Stimulated activated CD4-positive, alpha-beta T cell treated with anti-CD3 and anti-CD28 coated beads, Interleukin-15, amount 100 ng/mL, for 1 hour (primary cell): ENCODE results near the gene ZNF655.
A peak's percentile ranks its signal among the peaks of the same experiment; 100 is the strongest.
"Not testable (repeated sequence)": the region's sequence is repeated elsewhere in the genome, so short reads cannot be mapped to it uniquely, and the experiment has no call there.

Experiments
- DNase-seq, 2 donors: peaks; one replicate each; pipeline ENCODE4 v3.0.0-alpha.2; 2020; ENCODE audit warnings: low read depth in 1 of 2, low spot score in 1 of 2

Gene ZNF655, protein sequence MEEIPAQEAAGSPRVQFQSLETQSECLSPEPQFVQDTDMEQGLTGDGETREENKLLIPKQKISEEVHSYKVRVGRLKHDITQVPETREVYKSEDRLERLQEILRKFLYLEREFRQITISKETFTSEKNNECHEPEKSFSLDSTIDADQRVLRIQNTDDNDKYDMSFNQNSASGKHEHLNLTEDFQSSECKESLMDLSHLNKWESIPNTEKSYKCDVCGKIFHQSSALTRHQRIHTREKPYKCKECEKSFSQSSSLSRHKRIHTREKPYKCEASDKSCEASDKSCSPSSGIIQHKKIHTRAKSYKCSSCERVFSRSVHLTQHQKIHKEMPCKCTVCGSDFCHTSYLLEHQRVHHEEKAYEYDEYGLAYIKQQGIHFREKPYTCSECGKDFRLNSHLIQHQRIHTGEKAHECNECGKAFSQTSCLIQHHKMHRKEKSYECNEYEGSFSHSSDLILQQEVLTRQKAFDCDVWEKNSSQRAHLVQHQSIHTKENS

DNA sequence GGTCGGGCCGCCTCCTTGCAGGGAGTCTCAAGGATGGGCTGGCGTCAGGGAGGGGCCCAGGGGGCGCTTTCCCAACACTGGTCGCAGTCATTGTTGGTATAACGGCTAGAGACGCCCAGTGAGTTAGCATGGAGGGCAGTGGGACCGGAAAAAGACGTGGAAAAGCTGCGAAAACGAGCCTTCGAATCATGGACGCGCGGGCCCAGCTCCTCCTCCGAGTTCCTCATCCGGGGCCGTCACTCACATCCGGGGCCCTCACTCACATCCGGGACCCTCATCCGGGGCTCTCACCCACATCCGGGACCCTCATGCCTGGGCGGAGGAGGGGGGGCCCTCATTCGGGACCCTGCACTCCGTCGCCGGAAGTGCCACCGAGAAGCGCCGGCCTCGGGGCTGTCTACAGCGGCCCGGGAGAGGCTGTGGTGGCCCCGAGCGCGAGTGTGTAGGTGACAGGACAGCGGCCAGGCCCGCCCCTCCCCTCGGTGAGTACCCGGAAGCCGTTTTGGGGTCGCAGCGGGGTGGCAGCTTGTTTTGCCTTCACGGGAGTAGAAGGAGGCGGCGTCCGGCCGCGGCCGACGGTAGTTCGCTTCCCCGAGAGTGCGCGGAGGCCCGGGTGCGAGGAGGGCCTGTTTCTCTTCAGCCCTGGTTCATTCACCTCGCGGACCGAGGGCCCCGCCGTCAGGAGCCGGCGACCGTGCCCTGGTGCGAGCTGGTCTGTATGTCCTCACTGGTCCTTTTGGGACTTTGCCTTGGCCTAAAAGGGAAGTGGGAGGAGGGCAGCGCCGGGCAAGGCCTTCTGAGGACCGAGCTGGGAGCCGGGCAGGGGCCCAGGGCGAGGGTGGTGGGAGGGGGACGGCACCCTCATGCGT, at the start of gene ZNF655:
TSS of gene ZNF655 (plus strand) at position 337 of the 869 bp plus-strand sequence. CDS start 1,918 bp downstream, outside the sequence.
- peak; percentile 77 to 79 for DNase-seq

DNA sequence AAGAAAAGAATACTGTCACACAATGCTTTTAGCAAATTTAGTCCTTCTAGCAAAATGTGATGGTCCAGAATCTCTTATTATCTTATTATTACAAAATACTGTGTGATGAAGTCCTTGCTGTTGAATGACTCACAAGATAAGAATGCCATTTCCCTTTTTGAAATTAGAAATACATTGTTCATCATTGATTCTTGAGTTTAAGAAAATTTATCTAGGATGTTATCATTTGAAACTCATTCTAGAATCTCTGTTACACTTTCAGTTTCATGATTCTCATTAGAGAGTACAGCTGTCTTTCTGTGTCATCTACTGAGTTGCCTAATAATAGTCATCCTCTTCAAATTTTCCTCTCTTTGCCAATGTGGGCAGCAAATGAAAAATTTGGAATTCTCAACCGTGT, 44.4 kb upstream of the ZNF655 start:
- no peak for DNase-seq

DNA sequence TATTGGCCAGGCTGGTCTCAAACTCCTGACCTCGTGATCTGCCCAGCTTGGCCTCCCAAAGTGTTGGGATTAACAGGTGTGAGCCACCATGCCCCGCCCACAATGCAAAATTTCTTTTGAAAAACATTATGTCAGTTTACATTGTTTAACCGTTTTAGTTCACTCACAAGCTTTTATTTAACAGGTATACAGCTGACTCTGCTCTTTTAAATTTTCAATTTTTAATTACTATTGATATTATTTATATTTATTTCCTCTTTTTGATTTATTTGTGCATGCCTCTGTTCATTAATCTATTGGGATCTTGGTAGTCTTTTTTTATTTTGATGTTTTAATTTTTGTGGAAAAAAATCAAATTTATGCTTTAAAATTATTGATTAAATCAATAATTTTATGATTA, 37.0 kb upstream of the ZNF655 start:
- no peak for DNase-seq

DNA sequence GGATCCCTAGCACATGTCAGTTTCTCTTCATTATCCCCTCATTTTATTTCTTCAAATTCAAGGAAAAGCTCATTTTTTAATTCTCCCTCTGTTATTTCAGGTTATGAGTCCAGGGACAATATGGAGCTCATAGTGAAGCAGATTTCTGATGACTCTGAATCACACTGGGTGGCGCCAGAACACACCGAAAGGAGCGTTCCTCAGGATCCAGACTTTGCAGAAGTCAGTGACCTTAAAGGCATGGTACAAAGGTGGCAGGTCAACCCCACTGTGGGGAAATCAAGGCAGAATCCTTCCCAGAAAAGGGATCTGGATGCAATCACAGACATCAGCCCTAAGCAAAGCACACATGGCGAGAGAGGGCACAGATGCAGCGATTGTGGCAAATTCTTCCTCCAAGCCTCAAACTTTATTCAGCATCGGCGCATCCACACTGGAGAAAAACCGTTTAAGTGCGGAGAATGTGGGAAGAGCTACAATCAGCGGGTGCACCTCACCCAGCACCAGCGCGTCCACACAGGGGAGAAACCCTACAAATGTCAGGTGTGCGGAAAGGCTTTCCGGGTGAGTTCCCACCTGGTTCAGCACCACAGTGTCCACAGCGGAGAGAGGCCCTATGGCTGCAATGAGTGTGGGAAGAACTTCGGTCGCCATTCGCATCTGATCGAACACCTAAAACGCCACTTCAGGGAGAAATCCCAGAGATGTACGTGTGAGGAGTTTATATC, 32.6 kb upstream of the ZNF655 start:
- DNase-seq = no peak

DNA sequence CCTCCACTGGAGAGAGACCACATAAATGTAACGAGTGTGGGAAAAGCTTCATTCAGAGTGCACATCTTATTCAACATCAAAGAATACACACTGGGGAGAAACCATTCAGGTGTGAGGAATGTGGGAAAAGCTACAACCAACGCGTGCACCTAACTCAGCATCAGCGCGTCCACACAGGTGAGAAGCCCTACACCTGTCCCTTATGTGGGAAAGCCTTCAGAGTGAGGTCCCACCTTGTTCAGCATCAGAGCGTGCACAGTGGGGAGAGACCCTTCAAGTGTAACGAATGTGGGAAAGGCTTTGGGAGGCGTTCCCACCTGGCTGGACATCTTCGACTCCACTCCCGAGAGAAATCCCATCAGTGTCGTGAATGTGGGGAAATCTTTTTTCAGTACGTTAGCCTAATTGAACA, 27.1 kb upstream of the ZNF655 start:
- no peak for DNase-seq

DNA sequence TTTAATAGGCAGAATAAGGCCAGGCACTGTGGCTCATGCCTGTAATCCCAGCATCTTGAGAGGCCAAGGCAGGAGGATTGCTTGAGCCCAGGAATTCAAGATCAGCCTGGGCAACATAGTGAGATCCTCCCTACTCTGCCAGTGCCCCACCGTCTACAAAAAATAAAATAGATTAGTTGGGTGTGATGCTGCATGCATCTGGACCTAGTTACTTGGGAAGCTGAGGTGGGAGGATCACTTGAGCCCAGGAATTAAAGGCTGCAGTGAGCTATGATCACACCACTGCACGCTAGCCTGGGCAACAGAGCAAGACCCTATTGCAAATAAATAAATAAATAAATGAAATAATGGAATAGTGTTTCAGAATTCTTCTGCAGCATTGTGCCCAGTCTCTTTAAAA, 22.8 kb upstream of the ZNF655 start:
- no peak for DNase-seq

DNA sequence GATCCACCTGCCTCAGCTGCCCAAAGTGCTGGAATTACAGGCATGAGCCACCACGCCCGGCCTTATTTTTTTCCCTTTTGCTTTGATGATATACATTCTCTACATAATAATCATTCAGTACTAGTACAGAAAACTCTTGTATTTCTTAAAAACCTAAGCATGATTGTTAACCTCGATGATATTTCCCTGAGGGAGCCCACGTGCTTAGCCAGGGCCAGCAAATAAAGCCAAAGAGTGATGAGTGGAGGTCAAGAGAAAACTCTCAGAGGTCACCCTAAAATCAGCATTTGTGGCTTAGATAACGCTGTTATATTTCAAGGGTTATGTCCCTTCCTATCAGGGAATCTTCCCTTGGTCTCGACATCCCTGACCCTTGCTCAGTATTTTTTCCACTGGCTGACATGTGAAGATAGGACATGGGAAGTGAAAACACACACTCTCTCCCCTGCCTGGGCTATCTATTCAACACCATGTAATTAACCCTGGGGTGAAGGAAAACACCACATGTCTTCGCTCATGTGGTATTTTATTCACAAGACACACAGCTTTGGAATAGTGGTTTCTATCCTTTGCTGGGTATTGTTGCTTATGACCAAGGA, 19.1 kb upstream of the ZNF655 start:
- no peak for DNase-seq

DNA sequence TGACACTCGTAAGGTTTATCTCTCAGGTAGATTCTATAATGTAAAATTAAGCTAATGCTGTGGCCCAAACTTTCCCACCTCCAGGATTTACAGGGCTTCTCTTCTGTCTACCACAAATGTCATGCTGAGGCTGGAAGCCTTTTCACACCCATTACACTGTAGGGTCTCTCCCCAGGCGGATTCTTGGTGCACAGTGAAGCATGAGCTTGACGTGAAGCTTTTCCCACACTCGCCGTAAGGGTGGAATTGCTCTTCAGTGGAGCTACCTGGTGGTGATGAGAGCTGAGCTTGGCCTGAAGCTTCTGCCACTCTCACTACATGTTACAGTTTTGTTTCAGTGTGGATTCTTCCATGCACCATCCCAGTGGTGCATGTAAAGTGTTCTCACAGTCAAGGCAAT, 17.9 kb upstream of the ZNF655 start:
- no peak for DNase-seq

DNA sequence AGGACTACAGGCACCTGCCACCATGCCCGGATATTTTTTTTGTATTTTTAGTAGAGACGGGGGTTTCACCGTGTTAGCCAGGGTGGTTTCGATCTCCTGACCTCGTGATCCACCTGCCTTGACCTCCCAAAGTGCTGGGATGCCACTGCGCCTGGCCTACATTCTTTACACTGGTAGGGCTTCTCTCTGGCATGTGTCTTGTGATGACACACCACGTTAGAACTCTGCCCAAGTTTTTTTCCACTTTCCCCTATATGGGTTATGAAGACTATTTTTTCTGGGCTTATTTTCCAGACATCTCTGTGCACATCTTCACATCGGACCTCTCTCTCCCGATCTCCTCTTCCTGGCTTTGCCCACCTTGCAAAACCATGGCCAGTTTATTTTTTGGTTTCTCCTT, 17.2 kb upstream of the ZNF655 start:
- DNase-seq = no peak

DNA sequence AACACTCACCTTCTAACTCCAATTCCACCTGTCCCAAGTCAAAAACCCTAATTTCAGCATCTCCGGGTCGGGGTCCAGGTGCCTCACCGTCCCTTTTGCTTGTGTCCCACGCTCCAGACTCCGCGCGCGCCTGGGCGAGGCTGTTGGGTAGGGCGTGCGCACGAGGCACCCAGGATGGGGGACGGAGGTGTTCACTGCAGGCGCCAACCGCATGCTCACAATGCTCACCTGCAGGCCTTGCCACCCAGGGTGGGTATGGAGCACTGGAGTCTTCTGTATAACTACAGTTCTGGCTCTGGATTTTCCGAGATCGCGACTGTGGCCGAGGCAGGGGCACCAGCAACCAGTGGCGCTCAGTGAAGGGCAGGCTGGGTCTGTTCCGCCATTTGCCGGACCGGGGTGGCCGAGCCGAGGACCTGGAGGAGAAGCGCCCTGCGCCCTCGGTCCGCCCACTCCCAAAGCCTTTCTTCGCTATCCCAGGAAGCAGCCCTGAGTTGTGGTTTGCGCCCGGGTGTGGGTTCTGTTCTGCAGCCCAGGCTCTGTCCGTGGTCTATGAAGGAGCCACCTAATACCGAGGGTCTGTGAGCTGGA, 15.3 kb upstream of the ZNF655 start:
- DNase-seq = no peak

DNA sequence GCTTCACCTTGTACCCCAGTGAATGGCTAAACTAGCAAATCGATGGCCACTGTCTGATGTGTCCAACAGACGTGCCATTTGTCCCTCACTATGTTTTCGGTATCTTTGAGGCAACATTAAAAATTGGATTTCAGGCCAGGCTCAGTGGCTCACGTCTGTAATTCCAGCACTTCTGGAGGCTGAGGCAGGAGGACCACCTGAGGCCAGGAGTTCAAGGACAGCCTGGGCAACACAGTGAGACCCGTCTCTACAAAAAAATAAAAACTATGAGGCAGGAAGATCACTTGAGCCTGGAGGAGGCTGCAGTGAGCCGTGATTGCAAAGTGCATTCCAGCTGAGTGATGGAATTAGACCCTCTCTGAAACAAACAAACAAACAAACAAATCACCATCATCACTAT, 14.5 kb upstream of the ZNF655 start:
- no peak for DNase-seq

DNA sequence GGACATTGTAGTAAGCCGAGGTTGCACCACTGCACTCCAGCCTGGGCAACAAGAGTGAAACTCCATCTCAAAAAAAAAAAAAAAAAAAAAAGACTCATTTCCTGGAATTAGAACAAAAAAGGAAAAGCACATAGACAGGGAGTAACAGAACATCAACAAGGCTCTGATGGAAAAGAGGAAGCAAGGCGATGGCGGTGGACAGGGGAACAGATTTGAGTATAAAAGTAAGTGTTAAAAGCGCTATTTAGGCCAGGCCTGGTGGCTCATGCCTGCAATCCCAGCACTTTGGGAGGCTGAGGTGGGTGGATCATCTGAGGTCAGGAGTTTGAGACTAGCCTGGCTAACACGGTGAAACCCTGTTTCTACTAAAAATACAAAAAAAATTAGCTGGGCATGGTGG, 13.1 kb upstream of the ZNF655 start:
- not testable (repeated sequence) for DNase-seq

DNA sequence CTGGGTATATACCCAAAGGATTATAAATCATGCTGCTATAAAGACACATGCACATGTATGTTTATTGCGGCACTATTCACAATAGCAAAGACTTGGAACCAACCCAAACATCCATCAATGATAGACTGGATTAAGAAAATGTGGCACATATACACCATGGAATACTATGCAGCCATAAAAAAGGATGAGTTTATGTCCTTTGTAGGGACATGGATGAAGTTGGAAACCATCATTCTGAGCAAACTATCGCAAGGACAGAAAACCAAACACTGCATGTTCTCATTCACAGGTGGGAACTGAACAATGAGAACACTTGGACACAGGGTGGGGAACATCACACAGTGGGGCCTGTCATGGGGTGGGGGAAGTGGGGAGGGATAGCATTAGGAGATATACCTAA, 8.9 kb upstream of the ZNF655 start:
- DNase-seq = not testable (repeated sequence)

DNA sequence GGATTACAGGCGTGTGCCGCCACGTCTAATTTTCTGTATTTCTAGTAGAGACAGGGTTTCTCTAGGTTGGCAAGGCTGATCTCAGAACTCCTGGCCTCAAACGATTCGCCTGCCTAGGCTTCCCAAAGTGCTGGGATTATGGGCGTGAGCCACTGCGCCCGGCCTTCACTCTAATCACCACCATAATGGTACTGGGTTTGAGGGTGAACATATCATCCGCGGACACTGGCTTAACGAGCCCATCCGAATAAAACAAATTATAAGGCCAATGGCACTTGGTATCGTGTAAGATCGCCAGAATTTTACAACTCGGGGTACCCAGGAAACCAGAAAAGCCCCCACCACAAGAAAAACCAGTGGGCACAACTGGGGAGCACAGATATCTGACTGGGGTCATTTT, 7.1 kb upstream of the ZNF655 start:
- DNase-seq = no peak

DNA sequence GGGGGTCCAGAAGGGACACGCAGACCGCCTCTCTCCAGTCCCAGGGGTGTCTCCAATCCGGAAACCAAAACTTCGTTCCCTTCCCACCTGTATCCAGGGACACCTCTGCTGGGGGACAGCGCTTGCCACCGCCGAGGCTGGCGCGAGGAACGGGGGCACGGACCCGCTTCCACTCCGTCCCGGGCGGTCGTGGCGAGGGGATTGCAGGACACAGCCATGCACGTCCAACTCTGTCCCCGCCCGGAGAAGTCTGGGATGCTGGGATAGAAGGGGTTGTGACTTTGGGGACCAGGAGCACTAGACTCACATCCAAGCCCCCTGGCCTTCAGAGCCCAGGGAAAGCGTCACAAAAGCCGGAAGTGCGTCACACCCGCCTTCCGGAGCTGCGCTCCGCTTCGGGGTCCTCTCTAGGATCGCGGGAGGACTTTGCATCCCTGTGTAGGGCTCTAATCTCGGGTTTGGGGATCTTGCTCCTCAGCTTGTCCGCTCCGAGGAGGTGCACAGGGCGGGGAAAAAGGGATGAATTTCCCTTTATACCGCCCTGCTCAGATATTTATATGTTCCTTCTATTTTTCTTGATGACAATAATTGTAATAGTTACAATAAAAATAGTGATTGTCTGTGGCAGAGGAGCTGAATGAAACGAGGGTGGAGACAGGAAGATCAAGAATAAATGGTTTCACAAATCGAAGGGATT, 6.5 kb upstream of the ZNF655 start, which contains the start of gene FAM200A:
TSS of gene FAM200A (minus strand) at position 348 of the 697 bp plus-strand sequence. CDS start 3,707 bp downstream, outside the sequence.
- DNase-seq = peak; percentile 62 to 72

DNA sequence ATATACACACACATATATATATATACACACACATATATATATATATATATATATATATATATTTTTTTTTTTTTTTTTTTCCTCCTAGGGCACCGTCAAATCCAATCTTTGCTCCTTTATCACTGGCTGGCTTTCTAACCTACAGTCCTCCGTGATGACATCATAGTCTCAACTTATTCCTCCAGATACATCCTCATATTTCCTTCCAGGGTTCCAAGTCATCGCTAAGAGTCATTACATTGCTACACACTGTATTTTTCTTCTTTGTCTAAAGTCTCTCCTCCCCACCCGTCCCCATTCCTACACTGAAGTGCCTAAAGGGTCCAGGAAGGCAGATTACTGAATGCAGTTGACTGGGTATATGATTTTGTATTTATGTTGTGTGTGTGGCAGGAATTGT, 5.4 kb upstream of the ZNF655 start:
- no peak for DNase-seq

DNA sequence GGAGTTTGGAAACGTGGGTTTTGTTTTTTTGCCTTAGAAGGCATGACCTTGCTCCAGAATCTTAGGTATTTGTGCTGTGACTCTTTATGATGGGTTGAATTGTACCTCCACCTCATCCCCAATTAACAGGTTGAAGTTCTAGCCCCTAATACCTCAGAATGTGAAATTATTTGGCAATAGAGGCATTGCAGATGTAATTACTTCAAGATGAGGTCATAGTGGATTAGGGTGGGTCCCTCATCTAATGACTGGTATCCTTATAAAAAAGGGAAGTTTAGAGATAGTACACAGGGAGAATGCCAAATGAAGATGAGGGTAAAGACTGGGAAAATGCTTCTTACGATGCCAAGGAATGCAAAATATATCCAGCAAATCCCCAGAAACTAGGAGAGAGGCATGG, 3.5 kb upstream of the ZNF655 start:
- no peak for DNase-seq

DNA sequence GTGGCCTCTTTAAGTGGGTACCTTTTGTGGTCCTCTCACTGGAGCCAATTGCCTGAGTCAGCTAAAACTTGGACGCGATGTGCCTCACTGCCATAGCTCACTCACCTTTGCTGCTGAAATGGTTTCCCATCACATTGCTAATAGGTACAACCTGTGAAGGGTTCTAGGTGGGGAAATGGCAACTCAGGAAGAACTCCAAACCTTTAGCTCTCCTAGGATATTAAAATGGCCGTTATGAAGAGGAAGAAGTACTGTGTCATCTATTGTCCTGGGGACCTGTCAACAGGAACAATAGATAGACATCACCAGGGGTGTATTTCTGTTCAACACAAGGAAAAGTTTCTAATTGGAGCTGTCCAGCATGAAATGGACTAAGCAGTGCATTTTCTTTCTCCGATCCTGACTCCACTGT, 1.2 kb upstream of the ZNF655 start:
- no peak for DNase-seq

DNA sequence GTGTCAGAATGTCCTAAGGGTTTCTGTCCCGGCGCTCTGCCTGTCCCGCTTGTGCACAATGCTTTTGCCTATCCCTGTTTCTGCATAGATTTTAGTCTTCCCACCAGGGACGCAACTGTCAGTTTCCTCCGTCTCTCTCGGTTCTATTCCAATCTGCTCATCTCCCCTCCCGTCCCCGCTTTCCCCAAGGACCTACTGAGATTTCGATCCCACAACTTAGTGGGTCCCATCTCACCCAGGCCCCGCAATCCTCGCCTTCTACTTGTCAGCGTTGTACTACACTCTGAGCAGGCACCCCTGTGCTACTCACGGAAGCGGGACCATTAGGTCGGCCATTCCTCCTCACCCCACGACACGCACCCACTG, 519 bp upstream of the ZNF655 start:
- no peak for DNase-seq
